ENCODE data around the gene NUP42. TPM values are rescaled to one million over a fixed set of nuclear protein-coding genes. Genes with fewer than 3 reads are reported as not detected.
"Not testable (repeated sequence)": the region's sequence is repeated elsewhere in the genome, so short reads cannot be mapped to it uniquely, and the experiment has no call there.

The NUP42 gene
- total RNA-seq, 1 experiment from 2014 or later, result 38.6 TPM

DNA sequence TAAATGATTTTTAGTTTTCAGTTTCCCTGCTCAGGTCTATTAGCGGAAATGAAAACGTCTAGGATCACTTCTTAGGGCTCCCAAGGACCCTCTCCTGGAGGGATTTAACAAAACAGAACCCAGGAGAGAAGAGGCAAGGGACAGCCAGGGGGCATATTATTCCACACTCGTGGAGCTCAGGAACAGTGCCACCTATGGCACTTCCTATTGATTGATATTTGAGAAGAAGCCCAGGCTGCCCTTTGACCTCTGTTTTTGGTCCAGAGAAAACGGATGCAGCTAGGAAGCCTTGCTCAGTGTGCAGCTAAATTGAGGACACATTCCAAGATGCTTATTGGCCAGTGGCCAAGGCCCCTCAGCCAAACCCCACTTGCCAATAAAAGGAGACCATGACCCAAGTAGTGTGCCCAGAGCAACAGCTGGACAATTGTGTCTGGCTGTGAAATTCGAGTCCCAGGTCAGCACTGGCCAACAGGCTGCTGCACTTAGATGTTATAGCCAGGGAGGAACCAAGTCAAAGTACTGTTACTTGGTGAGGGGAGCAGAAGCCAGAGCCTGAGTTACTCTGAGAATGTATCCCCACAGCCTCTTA is 40.7 kb downstream of the NUP42 start:
- BruUV-seq (replicated peaks), result no TSS peak
- Histone ChIP-seq H3K9me3 (no peaks in the 10 kb centered on the region), H3K36me3 (ENCODE audit: control insufficient read depth, insufficient read depth, low read length) (no peaks in the 10 kb centered on the region), H3K4me3 (ENCODE audit: low read depth, low read length) (no peak overlapping the region), H3K27me3 (replicated peaks; ENCODE audit: control insufficient read depth, insufficient read depth, low read length) (no peaks in the 10 kb centered on the region), H3K4me1 (no peaks in the 10 kb centered on the region)
- ChIA-PET POLR2A (no interaction called here), CTCF (no interaction called here)
- Mint-ChIP-seq H3K27me3 (ENCODE audit: insufficient read depth, unreplicated experiment) (peaks cover 3% of the 10 kb centered on the region), H3K4me1 (ENCODE audit: low read depth, unreplicated experiment) (no peaks in the 10 kb centered on the region), H3K9me3 (ENCODE audit: unreplicated experiment) (no peaks in the 10 kb centered on the region), H3K4me3 (ENCODE audit: unreplicated experiment) (no peak overlapping the region), H3K27ac (ENCODE audit: unreplicated experiment) (no peak overlapping the region), H3K36me3 (ENCODE audit: insufficient read depth, unreplicated experiment) (no peaks in the 10 kb centered on the region)
- DNase-seq, result no peak
- TF ChIP-seq, protein P1, sequence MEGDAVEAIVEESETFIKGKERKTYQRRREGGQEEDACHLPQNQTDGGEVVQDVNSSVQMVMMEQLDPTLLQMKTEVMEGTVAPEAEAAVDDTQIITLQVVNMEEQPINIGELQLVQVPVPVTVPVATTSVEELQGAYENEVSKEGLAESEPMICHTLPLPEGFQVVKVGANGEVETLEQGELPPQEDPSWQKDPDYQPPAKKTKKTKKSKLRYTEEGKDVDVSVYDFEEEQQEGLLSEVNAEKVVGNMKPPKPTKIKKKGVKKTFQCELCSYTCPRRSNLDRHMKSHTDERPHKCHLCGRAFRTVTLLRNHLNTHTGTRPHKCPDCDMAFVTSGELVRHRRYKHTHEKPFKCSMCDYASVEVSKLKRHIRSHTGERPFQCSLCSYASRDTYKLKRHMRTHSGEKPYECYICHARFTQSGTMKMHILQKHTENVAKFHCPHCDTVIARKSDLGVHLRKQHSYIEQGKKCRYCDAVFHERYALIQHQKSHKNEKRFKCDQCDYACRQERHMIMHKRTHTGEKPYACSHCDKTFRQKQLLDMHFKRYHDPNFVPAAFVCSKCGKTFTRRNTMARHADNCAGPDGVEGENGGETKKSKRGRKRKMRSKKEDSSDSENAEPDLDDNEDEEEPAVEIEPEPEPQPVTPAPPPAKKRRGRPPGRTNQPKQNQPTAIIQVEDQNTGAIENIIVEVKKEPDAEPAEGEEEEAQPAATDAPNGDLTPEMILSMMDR (IDR thresholded peaks at IDR 0.05; ENCODE audit: insufficient read depth in 1 of 2, low read depth in 1 of 2, low read length in 1 of 2, severe bottlenecking in 1 of 2, unreplicated experiment in 1 of 2), result no peak
- intact Hi-C loops (cut with micrococcal nuclease; ENCODE audit: unreplicated experiment), result no loop called here

DNA sequence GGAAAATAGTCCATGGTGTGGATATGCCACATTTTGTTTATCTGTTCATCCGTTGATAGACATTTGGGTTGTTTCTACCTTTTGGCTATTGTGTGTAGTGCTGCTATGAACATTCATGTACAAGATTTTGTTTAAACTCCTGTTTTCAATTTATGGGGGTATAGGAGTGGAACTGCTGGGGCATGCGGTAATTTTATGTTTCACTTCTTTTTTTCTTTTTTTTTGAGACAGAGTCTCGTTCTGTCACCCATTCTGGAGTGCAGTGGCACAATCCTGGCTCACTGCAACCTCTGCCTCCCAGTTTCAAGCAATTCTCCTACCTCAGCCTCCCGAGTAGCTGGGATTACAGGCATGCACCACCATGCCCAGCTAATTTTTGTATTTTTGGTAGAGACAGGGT is 42.5 kb downstream of the NUP42 start:
- H3K4me3 Mint-ChIP-seq (ENCODE audit: unreplicated experiment); H3K27me3 Mint-ChIP-seq (ENCODE audit: insufficient read depth, unreplicated experiment); H3K9me3 Mint-ChIP-seq (ENCODE audit: unreplicated experiment); H3K36me3 Mint-ChIP-seq (ENCODE audit: insufficient read depth, unreplicated experiment); BruUV-seq (replicated peaks); H3K4me1 ChIP-seq; H3K4me3 ChIP-seq (ENCODE audit: low read depth, low read length); POLR2A ChIA-PET; H3K9me3 ChIP-seq; H3K4me1 Mint-ChIP-seq (ENCODE audit: low read depth, unreplicated experiment); DNase-seq; H3K27ac Mint-ChIP-seq (ENCODE audit: unreplicated experiment); H3K27me3 ChIP-seq (replicated peaks; ENCODE audit: control insufficient read depth, insufficient read depth, low read length); intact Hi-C loops (cut with micrococcal nuclease; ENCODE audit: unreplicated experiment); H3K36me3 ChIP-seq (ENCODE audit: control insufficient read depth, insufficient read depth, low read length): not testable (repeated sequence)
- CTCF ChIA-PET, result interaction anchor here (0.6 kb wide), 1 partner anchor 139 kb away, joined by 3 read pairs; no protein-coding TSS in a partner anchor

DNA sequence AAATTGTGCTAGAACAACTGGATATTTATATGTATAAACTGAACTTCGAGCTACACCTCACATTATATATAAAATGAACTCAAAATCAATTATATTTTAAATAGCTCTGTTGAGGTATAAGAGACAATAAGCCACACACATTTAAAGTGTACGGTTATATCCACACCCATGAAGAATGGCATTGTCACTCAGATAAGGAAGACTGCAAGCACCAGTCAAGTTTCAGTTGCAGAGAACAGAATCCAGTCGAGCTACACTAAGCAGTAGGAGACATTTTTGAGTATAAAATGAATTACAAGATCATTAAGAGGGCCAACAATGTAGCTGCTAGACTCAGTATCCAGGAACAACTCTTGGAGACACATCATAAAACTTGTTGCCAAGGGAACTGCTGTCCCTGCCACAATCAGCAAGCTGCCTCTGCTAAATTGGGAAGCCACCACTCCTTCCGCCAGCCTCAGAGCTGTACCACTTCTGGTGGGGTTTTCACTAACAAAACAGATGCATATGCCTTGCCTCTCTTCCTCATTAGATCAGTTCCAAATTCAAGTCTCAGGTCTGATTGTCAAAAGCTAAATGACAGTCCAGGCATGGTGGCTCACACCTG is 45.1 kb downstream of the NUP42 start:
- ChIA-PET POLR2A (no interaction called here), CTCF (no interaction called here)
- H3K27me3 ChIP-seq (replicated peaks; ENCODE audit: control insufficient read depth, insufficient read depth, low read length), result no peaks in the 10 kb centered on the region
- no peaks in the 10 kb centered on the region for H3K9me3 Mint-ChIP-seq (ENCODE audit: unreplicated experiment)
- no peak overlapping the region for H3K4me3 ChIP-seq (ENCODE audit: low read depth, low read length)
- H3K9me3 ChIP-seq, result no peaks in the 10 kb centered on the region
- no peaks in the 10 kb centered on the region for H3K36me3 Mint-ChIP-seq (ENCODE audit: insufficient read depth, unreplicated experiment)
- DNase-seq, result no peak
- H3K27me3 Mint-ChIP-seq (ENCODE audit: insufficient read depth, unreplicated experiment), result peaks cover 3% of the 10 kb centered on the region
- no peaks in the 10 kb centered on the region for H3K36me3 ChIP-seq (ENCODE audit: control insufficient read depth, insufficient read depth, low read length)
- H3K4me1 ChIP-seq, result no peaks in the 10 kb centered on the region
- intact Hi-C loops (cut with micrococcal nuclease; ENCODE audit: unreplicated experiment), result no loop called here
- no peak overlapping the region for H3K27ac Mint-ChIP-seq (ENCODE audit: unreplicated experiment)
- no peaks in the 10 kb centered on the region for H3K4me1 Mint-ChIP-seq (ENCODE audit: low read depth, unreplicated experiment)
- no TSS peak for BruUV-seq (replicated peaks)
- TF ChIP-seq, protein P1 (IDR thresholded peaks at IDR 0.05; ENCODE audit: insufficient read depth in 1 of 2, low read depth in 1 of 2, low read length in 1 of 2, severe bottlenecking in 1 of 2, unreplicated experiment in 1 of 2), result no peak
- no peak overlapping the region for H3K4me3 Mint-ChIP-seq (ENCODE audit: unreplicated experiment)
